GM19035 (cell line): ENCODE results near the gene ATXN2.
"Not testable (repeated sequence)": the region's sequence is repeated elsewhere in the genome, so short reads cannot be mapped to it uniquely, and the experiment has no call there.

ENCODE experiments used
- ATAC-seq: cut with Tn5 transposase; IDR thresholded peaks from one replicate; pipeline ENCODE4 v1.9.1; 2021; ENCODE audit not compliant: unreplicated experiment

ATXN2 gene

GRCh38 chr12:111574797-111575443 is 24.2 kb downstream of the ATXN2 start:
- ATAC-seq: no peak

GRCh38 chr12:111573476-111573875 is 25.6 kb downstream of the ATXN2 start:
- ATAC-seq: no peak

DNA sequence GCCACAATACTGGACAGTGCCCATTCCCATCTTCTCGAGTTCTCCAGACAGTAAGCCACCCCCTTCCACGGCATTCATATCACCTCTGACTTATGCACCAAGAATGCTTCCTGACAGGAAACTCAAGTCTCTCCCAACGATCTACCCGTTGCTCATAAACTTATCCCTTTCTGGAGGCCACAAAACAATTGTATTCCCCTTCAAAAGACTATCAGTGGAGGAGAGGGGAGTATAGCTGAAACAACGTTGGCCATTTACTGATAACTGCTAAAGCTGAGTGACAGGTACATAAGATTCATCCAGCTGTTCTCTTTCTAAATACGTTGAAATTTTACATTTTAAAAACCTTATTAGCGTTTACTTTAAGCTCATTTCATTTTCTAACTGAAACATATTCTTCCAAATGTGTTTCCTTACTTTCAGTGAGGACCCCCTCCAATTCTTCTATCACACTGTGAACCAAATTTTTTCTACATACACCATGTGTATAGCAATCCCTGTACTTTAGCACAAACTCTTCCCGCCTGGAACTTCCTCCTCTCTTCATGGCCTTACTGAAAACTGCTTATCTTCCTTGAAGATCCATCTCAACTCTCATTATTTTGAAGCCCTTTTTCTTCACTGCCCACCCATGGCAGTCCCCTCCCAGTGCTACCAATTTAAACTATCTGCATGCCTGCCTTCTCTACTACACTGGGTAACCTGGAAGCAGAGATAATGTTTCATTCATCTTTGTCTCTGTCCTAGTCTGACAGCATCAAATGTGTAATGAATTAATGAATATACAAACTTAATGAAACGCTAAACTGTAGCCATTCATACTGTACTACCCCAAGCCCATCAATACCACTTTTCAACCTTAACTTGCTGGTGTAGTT is 28.8 kb downstream of the ATXN2 start:
- ATAC-seq: no peak

GRCh38 chr12:111569363-111570083 is 29.6 kb downstream of the ATXN2 start:
- ATAC-seq: no peak

GRCh38 chr12:111560844-111561243 is 38.3 kb downstream of the ATXN2 start:
- ATAC-seq: not testable (repeated sequence)

- ATAC-seq: no peak
Observed at GRCh38 chr12:111558107-111558376, 41.1 kb downstream of the ATXN2 start.

- ATAC-seq: no peak
Observed at GRCh38 chr12:111557271-111558106, 41.6 kb downstream of the ATXN2 start.

- ATAC-seq: no peak
Observed at GRCh38 chr12:111556676-111557075, 42.4 kb downstream of the ATXN2 start.

GRCh38 chr12:111555313-111555712 is 43.8 kb downstream of the ATXN2 start:
- not testable (repeated sequence) for ATAC-seq

- no peak for ATAC-seq
Observed at GRCh38 chr12:111546758-111547383, 52.2 kb downstream of the ATXN2 start.

DNA sequence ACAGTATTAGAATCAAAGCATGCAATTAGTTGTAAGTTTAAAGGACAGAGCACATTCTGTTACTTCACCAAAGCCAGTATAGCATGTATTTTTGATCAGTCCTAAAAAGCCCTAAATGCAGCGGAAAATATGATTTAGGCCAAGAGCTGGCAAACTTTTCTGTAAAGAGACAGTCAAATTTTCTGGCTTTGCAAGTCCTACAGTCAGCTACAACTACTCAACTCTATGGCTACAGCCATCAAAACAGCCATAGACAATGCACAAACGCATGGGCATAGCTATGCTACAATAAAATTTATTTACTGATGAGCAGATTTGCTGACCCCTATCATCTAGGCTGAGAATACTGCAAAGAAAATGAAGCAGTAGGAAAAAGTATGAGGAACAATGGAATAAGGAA is 52.9 kb downstream of the ATXN2 start:
- ATAC-seq: no peak

DNA sequence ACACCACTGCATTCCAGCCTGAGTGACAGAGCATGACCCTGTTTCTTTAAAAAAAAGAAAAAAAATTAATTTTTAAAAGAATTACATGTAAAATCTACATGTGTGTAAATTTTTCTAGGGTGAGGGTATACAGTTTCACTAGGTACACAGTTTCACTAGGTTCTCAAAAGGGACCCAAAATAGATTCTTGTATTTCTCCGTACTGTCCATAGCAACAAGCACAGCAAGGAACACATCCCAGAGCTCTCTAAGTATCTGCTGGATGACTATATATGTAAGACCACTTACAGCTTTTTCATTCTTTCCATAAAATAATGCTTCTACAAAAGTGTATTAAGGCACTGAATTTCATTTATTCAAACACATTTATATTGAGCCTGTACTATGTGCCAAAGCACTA is 55.1 kb downstream of the ATXN2 start:
- no peak for ATAC-seq

DNA sequence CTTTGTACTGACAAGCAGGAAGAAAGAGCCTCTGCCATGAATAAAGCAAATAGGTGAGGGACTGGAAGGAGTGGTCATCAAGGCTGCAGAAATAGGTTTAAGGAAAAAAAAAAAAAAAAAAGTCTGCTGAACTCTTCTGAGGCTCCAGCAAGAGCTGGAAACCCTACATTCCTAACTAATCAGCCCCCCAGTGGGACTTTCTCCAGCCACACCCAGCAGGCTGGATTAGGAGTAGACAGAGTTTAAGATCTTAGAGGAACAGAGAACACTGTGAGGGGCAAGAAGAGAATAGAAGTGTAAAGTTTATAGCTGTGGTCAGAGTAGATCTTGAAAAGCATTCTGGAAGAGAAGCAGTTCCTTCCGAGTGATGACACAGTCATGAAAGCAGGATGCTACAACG is 66.4 kb downstream of the ATXN2 start:
- no peak for ATAC-seq

DNA sequence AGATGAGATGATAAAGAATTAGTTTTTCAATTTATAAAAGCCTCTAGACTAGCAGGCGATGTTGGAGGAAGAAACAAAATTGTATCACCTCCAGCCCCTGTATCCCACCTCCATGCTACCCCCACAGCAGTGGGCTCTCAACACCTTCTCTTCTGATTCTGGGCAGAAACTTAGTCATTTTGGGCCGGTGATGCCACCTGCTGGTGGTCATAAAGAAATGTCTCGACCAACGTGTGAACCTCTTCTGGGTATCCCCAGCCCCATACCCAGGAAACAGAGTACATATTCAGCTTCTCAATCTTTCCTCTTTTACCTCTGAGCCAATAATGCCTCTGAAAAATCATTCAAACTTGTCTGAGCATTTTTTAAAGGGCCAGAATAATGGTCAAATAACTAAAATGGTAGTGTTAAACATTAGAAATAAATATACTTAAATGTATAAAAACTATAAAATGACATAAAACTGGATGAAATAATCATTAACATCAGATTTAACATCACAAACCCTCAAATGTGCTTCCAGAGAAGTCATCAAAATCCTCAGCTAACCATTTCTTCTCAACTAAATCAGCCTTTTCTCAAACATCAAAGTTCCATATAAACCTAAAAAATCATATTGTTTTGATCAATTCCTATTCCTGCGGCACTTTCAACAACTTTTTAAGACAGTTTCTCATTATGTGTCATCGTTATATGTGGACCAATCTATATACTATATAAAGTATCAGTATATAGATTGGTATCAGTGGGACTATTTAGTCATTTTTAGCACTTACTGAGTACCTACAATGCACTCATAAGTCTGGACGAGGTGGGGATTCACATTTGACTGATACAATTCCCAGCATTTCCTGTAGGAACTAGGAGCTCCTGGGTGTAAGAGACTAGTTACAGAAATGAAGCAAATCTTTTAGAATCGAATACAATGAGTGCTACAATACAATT is 69.4 kb downstream of the ATXN2 start:
- ATAC-seq: no peak

DNA sequence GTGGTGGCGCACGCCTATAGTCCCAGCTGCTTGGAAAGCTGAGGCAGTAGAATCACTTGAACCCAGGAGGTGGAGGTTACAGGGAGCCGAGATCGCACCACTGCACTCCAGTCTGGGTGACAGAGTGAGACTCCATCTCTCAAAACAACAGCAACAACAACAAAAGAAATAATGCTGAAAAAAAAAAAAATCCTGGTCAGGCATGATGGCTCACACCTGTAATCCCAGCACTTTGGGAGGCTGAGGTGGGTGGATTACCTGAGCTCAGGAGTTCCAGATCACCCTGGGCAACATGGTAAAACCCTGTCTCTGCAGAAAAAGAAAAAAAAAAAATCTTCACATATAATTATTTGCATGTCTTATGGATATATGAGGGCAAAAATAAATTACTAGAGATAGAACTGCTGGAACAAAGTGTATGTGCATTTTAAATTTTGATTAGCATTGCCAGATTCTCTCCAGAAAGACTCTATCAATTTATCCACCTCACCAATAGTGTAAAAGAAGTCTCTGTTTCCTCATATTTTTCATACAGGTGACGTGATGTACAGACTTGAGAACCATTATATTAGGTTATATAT is 75.4 kb downstream of the ATXN2 start:
- ATAC-seq: no peak

- no peak for ATAC-seq
Observed at GRCh38 chr12:111521801-111522200, 77.3 kb downstream of the ATXN2 start.

GRCh38 chr12:111519937-111520336 is 79.2 kb downstream of the ATXN2 start:
- no peak for ATAC-seq

GRCh38 chr12:111519083-111519482 is 80.0 kb downstream of the ATXN2 start:
- no peak for ATAC-seq

- ATAC-seq: not testable (repeated sequence)
Observed at GRCh38 chr12:111507719-111508118, 91.4 kb downstream of the ATXN2 start.
